KG1 (cell line): ENCODE data around the gene ADCY5.
"Not testable (repeated sequence)": the region's sequence is repeated elsewhere in the genome, so short reads cannot be mapped to it uniquely, and the experiment has no call there.

Experiments
- DNase-seq: peaks from one replicate; lab custom pipeline; 2025; lab: John Stamatoyannopoulos, UW

ADCY5 gene

GRCh38 chr3:123258359-123258758 lies 190.5 kb downstream of the ADCY5 start:
- DNase-seq, result no peak

GRCh38 chr3:123256256-123256655 lies 192.6 kb downstream of the ADCY5 start:
- no peak for DNase-seq

GRCh38 chr3:123246866-123247265 lies 202.0 kb downstream of the ADCY5 start:
- DNase-seq, result no peak

GRCh38 chr3:123244128-123244527 lies 204.8 kb downstream of the ADCY5 start:
- DNase-seq, result no peak

- DNase-seq, result no peak
These were observed 209.1 kb downstream of the ADCY5 start for GRCh38 chr3:123239756-123240155.

GRCh38 chr3:123239186-123239585 lies 209.7 kb downstream of the ADCY5 start:
- DNase-seq, result not testable (repeated sequence)

- no peak for DNase-seq
These were observed 212.0 kb downstream of the ADCY5 start for GRCh38 chr3:123236902-123237301.
